BJ (cell line): ENCODE results near the gene SCART1. TPM values are rescaled to one million over a fixed set of nuclear protein-coding genes. Genes with fewer than 3 reads are reported as not detected.

Source experiments
- polyA plus RNA-seq: library from polyadenylated mRNA; depleted of rRNA; stranded (reverse); fragments of >200 nt; gene quantifications from 2 replicates; pipeline ENCODE4 v1.2.3, GENCODE V29; 2011; rRNA removed

SCART1 gene
- polyA plus RNA-seq, 1 experiment, result 1.3 TPM

Other genes with a start within 250 kb of the SCART1 start
- not detected in 2 replicates for gene UTF1, start 223.7 kb upstream of the SCART1 start, polyA plus RNA-seq
- gene VENTX, start 216.1 kb upstream of the SCART1 start, polyA plus RNA-seq, result not detected in 2 replicates
- gene ADAM8, start 177.1 kb upstream of the SCART1 start, polyA plus RNA-seq, result 0.53 and 0.77 TPM in 2 replicates
- gene TUBGCP2, start 145.1 kb upstream of the SCART1 start, polyA plus RNA-seq, result 44.2 and 55.8 TPM in 2 replicates
- 29.3 and 32.9 TPM in 2 replicates for gene ZNF511, start 145.0 kb upstream of the SCART1 start, polyA plus RNA-seq
- gene CALY, start 117.0 kb upstream of the SCART1 start, polyA plus RNA-seq, result 0.31 and 0.91 TPM in 2 replicates
- not detected in 2 replicates for gene PRAP1, start 106.6 kb upstream of the SCART1 start, polyA plus RNA-seq
- gene FUOM, start 95.9 kb upstream of the SCART1 start, polyA plus RNA-seq, result 40.6 and 49.8 TPM in 2 replicates
- gene ECHS1, start 80.6 kb upstream of the SCART1 start, polyA plus RNA-seq, result 41.7 and 63.9 TPM in 2 replicates
- 3.5 and 4.5 TPM in 2 replicates for gene PAOX, start 74.7 kb upstream of the SCART1 start, polyA plus RNA-seq
- 30.9 and 38.1 TPM in 2 replicates for gene MTG1, start 59.8 kb upstream of the SCART1 start, polyA plus RNA-seq
- gene SPRN, start 29.3 kb upstream of the SCART1 start, polyA plus RNA-seq, result 1.8 and 3.0 TPM in 2 replicates
- gene CYP2E1, start 73.4 kb downstream of the SCART1 start, polyA plus RNA-seq, result 1.3 and 1.9 TPM in 2 replicates
- 0.78 and 0.94 TPM in 2 replicates for gene SYCE1, start 111.6 kb downstream of the SCART1 start, polyA plus RNA-seq
- not detected in 2 replicates for gene FRG2B, start 172.8 kb downstream of the SCART1 start, polyA plus RNA-seq